ENCODE data around the gene NKX2-8. TPM values are rescaled to one million over a fixed set of nuclear protein-coding genes. Genes with fewer than 3 reads are reported as not detected.

The NKX2-8 gene
- total and polyA plus RNA-seq, 2 experiments from 2014 or later: 0.83 TPM; not detected in 1

GRCh38 chr14:36556811-36557433 lies 25.5 kb downstream of the NKX2-8 start:
- Histone ChIP-seq H3K9me2 (ENCODE audit: insufficient read depth) (no peaks in the 10 kb centered on the region), H3K27ac (ENCODE audit: low read depth) (no peak overlapping the region), H2AFZ (no peak overlapping the region), H3K4me2 (no peak overlapping the region), H3K36me3 (ENCODE audit: insufficient read depth) (no peaks in the 10 kb centered on the region), H3F3A (replicated peaks; ENCODE audit: low read depth) (no peaks in the 10 kb centered on the region), H4K20me1 (replicated peaks; ENCODE audit: insufficient read depth) (no peaks in the 10 kb centered on the region), H3K4me3 (no peak overlapping the region), H3K4me1 (ENCODE audit: insufficient read depth) (peaks cover 20% of the 10 kb centered on the region), H3K27me3 (ENCODE audit: insufficient read depth) (0 out of 2 replicates have a peak, but pooled peaks cover 6% of the 10 kb centered on the region), H3K79me2 (replicated peaks; ENCODE audit: insufficient read depth) (no peaks in the 10 kb centered on the region)
- Mint-ChIP-seq H3K27ac (no peak overlapping the region), H3K4me1 (peaks cover 28% of the 10 kb centered on the region), H3K27me3 (ENCODE audit: insufficient read depth, low read depth, poor library complexity) (no peaks in the 10 kb centered on the region), H3K9me3 (no peaks in the 10 kb centered on the region), H3K4me3 (no peak overlapping the region), H3K36me3 (ENCODE audit: low read depth) (no peaks in the 10 kb centered on the region)
- TF ChIP-seq REST (IDR thresholded peaks at IDR 0.05; ENCODE audit: unreplicated experiment): no peak
- peak; percentile 77 to 98 for TF ChIP-seq CTCF (conservative IDR thresholded peaks at IDR 0.05; ENCODE audit: low read depth in 2 of 2)
- ATAC-seq: peak; percentile 75
- DNase-seq (ENCODE audit: low spot score): peak; percentile 65

- H3K27ac Mint-ChIP-seq: no peak overlapping the region
- Histone ChIP-seq H3F3A (replicated peaks; ENCODE audit: low read depth) (no peaks in the 10 kb centered on the region), H4K20me1 (replicated peaks; ENCODE audit: insufficient read depth) (no peaks in the 10 kb centered on the region), H3K4me1 (ENCODE audit: insufficient read depth) (peaks cover 20% of the 10 kb centered on the region), H3K4me2 (peak overlapping the region; percentile 39; the same call in 1 of the 2 replicates), H3K36me3 (ENCODE audit: insufficient read depth) (no peaks in the 10 kb centered on the region), H3K4me3 (no peak overlapping the region), H3K27ac (ENCODE audit: low read depth) (no peak overlapping the region), H3K9me2 (ENCODE audit: insufficient read depth) (no peaks in the 10 kb centered on the region), H2AFZ (no peak overlapping the region; the same call in 1 of the 2 replicates), H3K27me3 (ENCODE audit: insufficient read depth) (0 out of 2 replicates have a peak, but pooled peaks cover 6% of the 10 kb centered on the region), H3K79me2 (replicated peaks; ENCODE audit: insufficient read depth) (no peaks in the 10 kb centered on the region)
- peak; percentile 43 for ATAC-seq
- H3K27me3 Mint-ChIP-seq (ENCODE audit: insufficient read depth, low read depth, poor library complexity): no peaks in the 10 kb centered on the region
- no peaks in the 10 kb centered on the region for H3K9me3 Mint-ChIP-seq
- DNase-seq (ENCODE audit: low spot score): peak; percentile 24
- peaks cover 28% of the 10 kb centered on the region for H3K4me1 Mint-ChIP-seq
- no peak overlapping the region for H3K4me3 Mint-ChIP-seq
- no peaks in the 10 kb centered on the region for H3K36me3 Mint-ChIP-seq (ENCODE audit: low read depth)
- no peak for TF ChIP-seq ZNF114 (CRISPR knock-in tag; IDR thresholded peaks at IDR 0.05)
- TF ChIP-seq REST (IDR thresholded peaks at IDR 0.05; ENCODE audit: unreplicated experiment): no peak
- no peak for TF ChIP-seq POLR2AphosphoS5 (IDR thresholded peaks at IDR 0.05; ENCODE audit: low read depth)
- TF ChIP-seq ZNF331 (CRISPR knock-in tag; IDR thresholded peaks at IDR 0.05; ENCODE audit: low read depth): no peak
- no peak for TF ChIP-seq NANOG (IDR thresholded peaks at IDR 0.05; ENCODE audit: borderline replicate concordance)
- TF ChIP-seq ETS1 (IDR thresholded peaks at IDR 0.05): no peak
Measured at GRCh38 chr14:36555998-36556743, 26.2 kb downstream of the NKX2-8 start.
